ENCODE measurements around the gene ERCC6.

Gene ERCC6

DNA sequence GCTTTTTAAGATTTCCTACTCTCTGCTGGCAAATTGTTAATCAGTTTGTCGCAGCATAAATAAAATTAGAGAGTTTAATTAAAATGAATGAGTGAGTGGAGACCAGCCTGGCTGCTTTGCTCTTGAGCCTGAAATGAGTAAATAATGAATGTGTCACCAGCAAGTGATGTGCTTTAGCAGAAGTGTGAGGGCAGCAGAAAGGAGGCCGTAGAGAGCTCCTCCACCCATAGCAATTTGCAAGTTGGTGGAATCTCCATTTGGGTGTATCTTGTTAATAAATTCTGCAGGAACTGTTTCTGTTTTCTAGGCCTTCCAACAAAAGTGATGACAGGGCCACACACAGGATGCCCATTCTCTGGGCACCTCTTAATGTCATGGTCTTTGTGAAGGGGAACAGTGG is 18.8 kb upstream of the ERCC6 start:
- TF ChIP-seq ZBTB7A (IDR thresholded peaks at IDR 0.05; ENCODE audit: low read depth), result no peak
- TF ChIP-seq EP300 (IDR thresholded peaks at IDR 0.05; ENCODE audit: borderline replicate concordance), result no peak
- TF ChIP-seq TAF1 (IDR thresholded peaks at IDR 0.05; ENCODE audit: low read depth), result no peak
- no peak for TF ChIP-seq MAX (IDR thresholded peaks at IDR 0.05)
- no peak for TF ChIP-seq FOXM1 (IDR thresholded peaks at IDR 0.05; ENCODE audit: borderline replicate concordance, low read depth)
- TF ChIP-seq RAD21 (IDR thresholded peaks at IDR 0.05; ENCODE audit: low read depth), result no peak
- no peak for TF ChIP-seq EGR1 (IDR thresholded peaks at IDR 0.05)
- TF ChIP-seq YY1 (IDR thresholded peaks at IDR 0.05; ENCODE audit: low read depth), result no peak
- TF ChIP-seq USF1 (IDR thresholded peaks at IDR 0.05), result no peak
- no peak for TF ChIP-seq TCF12 (IDR thresholded peaks at IDR 0.05; ENCODE audit: low read depth)
- TF ChIP-seq REST (IDR thresholded peaks at IDR 0.05; ENCODE audit: low read depth), result no peak
- TF ChIP-seq TEAD4 (IDR thresholded peaks at IDR 0.05), result no peak

DNA sequence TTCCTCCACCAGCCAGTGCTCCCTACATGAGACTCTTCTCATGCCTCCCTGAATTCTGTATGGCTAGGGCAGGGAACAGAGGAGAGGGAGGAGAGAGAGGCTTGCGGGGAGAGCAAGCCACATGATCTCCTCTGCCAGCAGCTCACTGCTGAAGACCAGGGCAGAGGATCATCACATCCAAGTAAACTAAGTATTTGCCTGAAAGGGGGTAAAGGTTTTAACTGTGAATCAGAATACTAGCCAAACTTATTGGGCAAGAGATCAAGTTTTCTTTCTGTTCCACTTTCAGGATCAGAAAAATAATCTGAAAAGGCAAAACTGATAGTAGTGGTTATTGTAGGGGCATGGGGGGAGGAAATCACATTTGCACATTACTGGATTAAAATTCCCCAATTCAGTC is 17.8 kb upstream of the ERCC6 start:
- TF ChIP-seq MAX (IDR thresholded peaks at IDR 0.05) (no peak), CEBPB (IDR thresholded peaks at IDR 0.05) (no peak)

DNA sequence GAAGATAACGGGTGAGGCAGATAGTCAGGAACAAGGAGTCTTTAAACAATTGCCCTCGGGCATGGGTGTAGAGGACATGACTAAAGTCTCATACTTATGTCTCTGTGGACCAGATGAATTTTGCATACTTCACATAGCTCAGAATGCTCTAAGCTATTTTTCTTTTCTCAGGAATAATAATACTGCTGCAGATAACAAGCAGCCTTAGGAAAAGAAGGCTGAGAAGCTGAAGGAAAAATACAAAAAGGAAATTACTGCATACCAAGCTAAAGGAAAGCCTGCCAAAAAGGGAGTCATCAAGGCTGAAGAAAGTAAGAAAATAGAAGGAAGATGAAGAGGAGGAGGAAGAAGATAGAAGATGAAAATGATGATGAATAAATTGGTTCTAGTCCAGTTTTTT is 13.4 kb upstream of the ERCC6 start:
- no peak for TF ChIP-seq RAD21 (IDR thresholded peaks at IDR 0.05; ENCODE audit: low read depth)
- no peak for TF ChIP-seq TAF1 (IDR thresholded peaks at IDR 0.05; ENCODE audit: low read depth)
- no peak for TF ChIP-seq CREB1 (IDR thresholded peaks at IDR 0.05; ENCODE audit: low read depth)
- no peak for TF ChIP-seq FOXM1 (IDR thresholded peaks at IDR 0.05; ENCODE audit: borderline replicate concordance, low read depth)
- TF ChIP-seq EP300 (IDR thresholded peaks at IDR 0.05; ENCODE audit: borderline replicate concordance), result no peak

DNA sequence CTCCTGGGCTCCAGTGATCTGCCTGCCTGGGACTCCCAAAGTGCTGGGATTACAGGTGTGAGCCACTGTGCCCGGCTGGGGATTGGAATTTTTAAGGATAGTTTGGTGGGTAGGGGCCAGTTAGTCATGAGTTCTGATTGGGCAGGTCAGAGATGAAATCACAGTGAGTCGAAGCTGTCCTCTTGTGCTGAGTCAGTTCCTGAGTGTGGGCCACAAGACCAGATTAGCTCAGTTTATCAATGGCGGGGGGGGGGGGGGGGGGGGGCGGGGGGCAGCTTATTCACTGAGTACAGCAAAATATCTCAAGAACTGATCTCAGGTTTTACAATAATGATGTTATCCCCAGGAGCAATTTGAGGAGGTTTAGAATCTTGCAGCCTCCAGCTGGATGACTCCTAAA is 11.6 kb upstream of the ERCC6 start:
- TF ChIP-seq EGR1 (IDR thresholded peaks at IDR 0.05) (0 out of 2 replicates have a peak, but pooled peaks have one; percentile 40), MAX (IDR thresholded peaks at IDR 0.05) (no peak)

- no peak for TF ChIP-seq EP300 (IDR thresholded peaks at IDR 0.05; ENCODE audit: borderline replicate concordance)
- no peak for TF ChIP-seq FOXM1 (IDR thresholded peaks at IDR 0.05; ENCODE audit: borderline replicate concordance, low read depth)
- no peak for TF ChIP-seq TEAD4 (IDR thresholded peaks at IDR 0.05)
- TF ChIP-seq TCF12 (IDR thresholded peaks at IDR 0.05; ENCODE audit: low read depth), result no peak
- TF ChIP-seq CEBPB (IDR thresholded peaks at IDR 0.05), result no peak
- TF ChIP-seq TAF1 (IDR thresholded peaks at IDR 0.05; ENCODE audit: low read depth), result no peak
- TF ChIP-seq USF1 (IDR thresholded peaks at IDR 0.05), result no peak
- no peak for TF ChIP-seq NFIC (IDR thresholded peaks at IDR 0.05)
- TF ChIP-seq CREB1 (IDR thresholded peaks at IDR 0.05; ENCODE audit: low read depth), result no peak
- TF ChIP-seq EGR1 (IDR thresholded peaks at IDR 0.05), result no peak
- TF ChIP-seq ZBTB7A (IDR thresholded peaks at IDR 0.05; ENCODE audit: low read depth), result no peak
- TF ChIP-seq RAD21 (IDR thresholded peaks at IDR 0.05; ENCODE audit: low read depth), result no peak
- no peak for TF ChIP-seq REST (IDR thresholded peaks at IDR 0.05; ENCODE audit: low read depth)
- no peak for TF ChIP-seq MAX (IDR thresholded peaks at IDR 0.05)
- no peak for TF ChIP-seq YY1 (IDR thresholded peaks at IDR 0.05; ENCODE audit: low read depth)
Measured at GRCh38 chr10:49549640-49550346, 10.9 kb upstream of the ERCC6 start.

- TF ChIP-seq MAX (IDR thresholded peaks at IDR 0.05) (no peak), EGR1 (IDR thresholded peaks at IDR 0.05) (no peak), FOXM1 (IDR thresholded peaks at IDR 0.05; ENCODE audit: borderline replicate concordance, low read depth) (no peak), USF1 (IDR thresholded peaks at IDR 0.05) (no peak), TCF12 (IDR thresholded peaks at IDR 0.05; ENCODE audit: low read depth) (no peak), TEAD4 (IDR thresholded peaks at IDR 0.05) (no peak), NFIC (IDR thresholded peaks at IDR 0.05) (no peak), EP300 (IDR thresholded peaks at IDR 0.05; ENCODE audit: borderline replicate concordance) (no peak), ZBTB7A (IDR thresholded peaks at IDR 0.05; ENCODE audit: low read depth) (no peak), CEBPB (IDR thresholded peaks at IDR 0.05) (no peak), YY1 (IDR thresholded peaks at IDR 0.05; ENCODE audit: low read depth) (no peak)
Measured at GRCh38 chr10:49543604-49544003, 4.7 kb upstream of the ERCC6 start.

All from Ishikawa (cell line).